Measurements from ENCODE around the gene PICK1.

PICK1 gene

DNA sequence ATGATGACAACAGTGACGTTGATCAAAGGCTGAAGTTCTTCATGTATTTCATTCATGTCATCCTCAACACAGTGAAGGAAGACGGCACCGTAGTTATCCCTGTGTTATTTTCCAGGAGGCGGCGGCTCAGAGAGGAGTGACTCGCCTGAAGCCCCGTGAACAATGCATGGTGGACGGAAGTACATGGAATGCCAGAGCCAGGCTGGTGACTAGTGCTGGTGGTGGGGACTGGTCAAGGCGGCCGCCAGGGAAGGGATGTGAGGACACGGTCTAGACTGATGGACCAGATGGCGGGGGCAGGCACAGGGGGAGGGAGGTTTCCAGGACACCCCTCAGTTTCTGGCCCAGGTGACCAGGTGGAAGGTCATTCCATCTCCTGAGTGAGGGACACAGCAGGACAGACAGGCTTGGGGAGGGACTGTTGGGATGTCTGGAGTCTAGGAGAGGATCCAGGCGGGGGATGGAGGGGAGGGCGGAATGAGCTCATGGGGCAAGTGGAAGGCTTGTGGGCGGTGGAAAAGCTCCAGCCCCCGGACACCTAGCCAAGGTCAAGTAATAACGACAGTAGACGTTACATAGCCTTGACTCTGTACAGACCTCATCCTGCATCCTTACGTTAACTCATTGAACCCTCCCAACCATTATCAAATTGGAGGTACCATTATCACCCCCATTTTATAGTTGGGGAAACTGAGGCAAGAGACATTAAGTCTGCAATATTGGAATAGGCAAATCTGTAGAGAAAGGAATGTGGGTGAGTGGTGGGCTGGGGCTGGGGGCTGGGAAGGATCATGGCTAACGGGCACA, 16.0 kb upstream of the PICK1 start:
- no peak for TF ChIP-seq CTCF (IDR thresholded peaks at IDR 0.05; ENCODE audit: control extremely low read depth, extremely low read depth, low read depth, missing control alignments)
- POLR2A ChIA-PET = no interaction called here
- DNase-seq (ENCODE audit: extremely low spot score) = no peak
- CTCF ChIA-PET = interaction anchor here (1.6 kb wide), 1 partner anchor 11 kb away, joined by 13 read pairs; no protein-coding TSS in a partner anchor

GRCh38 chr22:38041760-38042487, 15.3 kb upstream of the PICK1 start:
- DNase-seq (ENCODE audit: extremely low spot score) = no peak
- TF ChIP-seq CTCF (IDR thresholded peaks at IDR 0.05; ENCODE audit: control extremely low read depth, extremely low read depth, low read depth, missing control alignments) = no peak
- POLR2A ChIA-PET = no interaction called here
- CTCF ChIA-PET = interaction anchor here (1.2 kb wide), 1 partner anchor 11 kb away, joined by 9 read pairs; no protein-coding TSS in a partner anchor

DNA sequence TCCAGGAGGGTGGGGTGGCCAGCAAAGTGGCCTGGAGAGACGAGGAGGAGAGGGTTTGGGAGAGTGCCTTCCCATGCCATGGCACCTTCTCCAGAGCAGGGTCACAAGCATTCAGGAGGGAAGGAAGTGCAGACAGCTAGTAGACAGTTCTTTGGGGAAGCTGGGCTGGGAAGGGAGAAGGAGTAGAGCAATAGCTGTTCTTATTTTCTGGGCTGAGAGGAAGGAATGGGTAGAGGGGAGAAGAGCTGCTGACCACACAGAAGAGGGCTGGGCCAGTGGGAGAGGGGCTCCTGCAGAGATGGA, 14.8 kb upstream of the PICK1 start:
- TF ChIP-seq CTCF (IDR thresholded peaks at IDR 0.05; ENCODE audit: control extremely low read depth, extremely low read depth, low read depth, missing control alignments) = no peak
- no peak for DNase-seq (ENCODE audit: extremely low spot score)
- CTCF ChIA-PET = interaction anchor here (1.2 kb wide), 1 partner anchor 10 kb away, joined by 9 read pairs; no protein-coding TSS in a partner anchor
- POLR2A ChIA-PET = no interaction called here

DNA sequence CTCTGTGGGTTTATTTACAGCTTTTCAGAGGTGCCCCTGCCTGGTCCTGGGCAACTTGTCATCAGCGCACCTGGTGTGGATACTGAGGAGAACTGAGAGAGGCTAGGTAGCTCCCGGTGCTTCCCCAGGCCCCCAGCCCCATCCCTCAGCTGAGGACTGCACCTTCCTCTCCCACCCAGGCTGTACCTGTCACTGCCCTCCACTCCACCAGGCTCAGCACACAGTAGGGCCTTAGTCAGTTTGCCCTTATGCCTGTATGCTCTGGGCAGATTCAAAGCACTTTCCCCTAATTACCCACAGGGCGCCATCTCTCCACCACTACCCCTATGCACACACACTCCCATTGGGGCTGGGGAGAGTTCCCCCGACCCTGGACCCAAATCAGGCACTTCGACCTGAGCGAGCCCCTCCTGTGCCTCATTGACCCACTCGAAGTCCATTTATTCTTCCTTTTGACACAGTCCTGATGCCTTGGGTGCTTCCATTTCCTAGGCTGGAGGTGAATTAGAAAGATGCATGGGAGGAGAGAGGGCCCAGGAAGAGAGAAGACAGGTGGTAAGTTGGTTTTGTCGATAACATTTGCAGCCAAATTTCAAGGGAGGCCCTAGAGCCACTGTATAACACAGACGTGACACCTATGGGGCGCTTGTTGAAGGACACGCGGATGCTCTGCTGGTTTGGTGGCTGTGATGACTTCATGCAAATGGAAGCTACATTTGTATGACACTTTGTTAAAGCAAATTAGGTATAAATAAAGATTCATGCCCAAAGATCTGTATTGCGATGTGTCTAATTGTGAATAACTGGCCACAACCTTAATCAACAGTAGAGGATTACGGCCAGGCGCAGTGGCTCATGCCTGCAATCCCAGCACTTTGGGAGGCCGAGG, 13.8 kb upstream of the PICK1 start:
- POLR2A ChIA-PET = no interaction called here
- TF ChIP-seq CTCF (IDR thresholded peaks at IDR 0.05; ENCODE audit: control extremely low read depth, extremely low read depth, low read depth, missing control alignments) = no peak
- no peak for DNase-seq (ENCODE audit: extremely low spot score)
- CTCF ChIA-PET = interaction anchor here (1.0 to 1.2 kb wide), 2 partner anchors 9 kb away, joined by 3 to 9 read pairs; no protein-coding TSS in a partner anchor

DNA sequence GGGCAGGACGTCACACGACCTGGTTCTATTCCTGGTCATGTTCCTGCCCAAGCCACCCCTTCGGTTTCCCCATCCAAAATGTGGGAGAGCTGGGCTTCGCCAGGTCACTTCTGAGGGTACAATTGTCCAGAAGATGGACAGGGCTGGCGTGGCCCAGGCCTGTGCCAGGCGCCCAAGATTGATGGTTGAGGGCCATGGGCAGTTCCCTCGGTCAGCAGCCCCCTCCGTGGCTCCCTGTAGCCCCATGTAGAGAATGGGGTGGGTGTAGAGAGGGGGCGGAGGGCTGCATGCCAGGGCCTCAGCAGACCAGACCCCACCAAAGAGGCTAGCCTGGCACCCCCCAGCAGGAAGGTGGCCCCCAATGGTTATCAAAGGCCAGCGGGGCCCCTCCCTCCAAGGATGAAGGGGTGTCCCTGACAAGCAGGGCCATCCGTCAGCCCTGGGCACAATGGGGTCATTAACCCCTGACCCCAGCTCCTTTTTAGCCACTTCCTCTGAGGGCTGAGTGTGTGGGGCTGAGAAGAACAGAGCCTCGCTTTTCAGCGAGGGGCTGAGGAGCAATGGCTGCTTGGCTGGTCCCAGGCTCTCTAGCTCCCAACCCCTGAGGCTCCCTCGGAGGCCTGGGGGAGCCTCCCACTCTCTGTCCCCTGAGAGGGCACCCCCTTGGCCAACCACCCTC, 11.0 kb upstream of the PICK1 start:
- ChIA-PET POLR2A (no interaction called here), CTCF (no interaction called here)
- no peak for DNase-seq (ENCODE audit: extremely low spot score)
- no peak for TF ChIP-seq CTCF (IDR thresholded peaks at IDR 0.05; ENCODE audit: control extremely low read depth, extremely low read depth, low read depth, missing control alignments)
